Fibroblast of the aortic adventitia (primary cell): ENCODE results near the gene ZKSCAN1. TPM values are rescaled to one million over a fixed set of nuclear protein-coding genes. Genes with fewer than 3 reads are reported as not detected.

Experiments used
- DNase-seq: peaks from one replicate; pipeline ENCODE4 v3.0.0-alpha.2; 2010; ENCODE audit warnings: low read depth
- H3K4me3 ChIP-seq: 2 replicates; pipeline ENCODE4 v1.5.1; 2011; ENCODE audit warnings: low read depth, mild to moderate bottlenecking, control low read depth, low read length, moderate library complexity
- CTCF ChIP-seq: IDR thresholded peaks from 2 replicates; pipeline ENCODE4 v1.5.1; 2011; ENCODE audit warnings: mild to moderate bottlenecking, low read length, control low read depth, inconsistent platforms; ENCODE audit not compliant: insufficient read depth
- total RNA-seq: library from RNA; depleted of rRNA; stranded (reverse); fragments of >200 nt; gene quantifications from 2 replicates; pipeline ENCODE4 v1.2.3, GENCODE V29; 2012; ENCODE audit warnings: low replicate concordance

Gene ZKSCAN1
- total RNA-seq, 1 donor = 41.9 TPM

DNA sequence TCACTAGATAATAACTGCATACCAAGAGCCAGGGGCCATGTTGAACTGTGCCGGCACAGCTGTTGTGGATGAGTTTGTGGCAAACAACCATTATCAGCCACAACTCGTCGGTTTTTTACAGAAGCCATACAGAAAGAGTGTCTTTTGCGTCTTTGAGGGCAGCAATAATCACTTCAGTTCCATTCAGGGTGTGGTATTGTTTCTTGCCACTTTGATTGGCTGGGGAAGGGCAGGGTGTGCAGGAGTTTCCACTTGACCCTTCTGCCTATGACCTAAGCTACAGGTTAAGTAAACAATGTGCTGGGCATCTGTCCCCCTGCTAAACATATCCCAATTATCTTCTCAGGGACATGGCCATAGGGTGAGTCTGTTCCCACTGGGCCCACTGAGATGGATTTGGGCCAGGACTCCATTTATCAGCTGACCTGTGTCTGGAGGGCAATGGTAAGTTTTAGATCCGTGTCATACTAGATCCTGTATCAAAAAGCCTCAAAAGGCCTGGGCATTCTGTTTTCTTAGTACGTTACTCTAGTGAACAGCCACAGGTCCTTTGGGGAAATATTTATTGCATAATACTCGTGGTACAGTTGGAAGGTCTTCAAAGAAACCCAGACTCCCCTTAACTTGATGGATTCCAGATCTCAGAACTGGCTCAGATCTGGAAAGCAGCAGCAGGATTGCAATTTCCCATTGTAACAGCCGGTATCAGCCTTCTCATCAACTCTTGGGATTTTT lies 50.2 kb downstream of the ZKSCAN1 start:
- no peak for TF ChIP-seq CTCF
- H3K4me3 ChIP-seq = no peak overlapping the region
- peak; percentile 99 for DNase-seq

DNA sequence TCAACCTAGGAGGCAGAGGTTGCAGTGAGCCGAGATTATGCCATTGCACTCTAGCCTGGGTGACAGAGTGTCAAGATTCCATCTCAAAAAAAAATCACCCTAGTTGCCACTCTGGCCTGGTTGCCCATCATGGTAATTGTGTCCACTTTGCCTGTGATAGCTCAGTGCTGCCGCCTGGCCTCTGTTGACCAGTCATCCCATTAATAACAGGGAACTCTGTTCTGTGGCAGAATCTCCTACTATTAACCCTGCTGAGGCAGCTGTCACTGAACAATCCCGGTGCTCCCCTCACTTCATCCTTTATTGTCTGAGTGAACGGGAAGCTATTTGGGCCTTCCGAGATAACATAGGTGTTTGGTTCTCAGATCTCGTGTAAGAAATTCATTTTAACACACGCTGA lies 51.6 kb downstream of the ZKSCAN1 start:
- no peak for TF ChIP-seq CTCF
- no peak for DNase-seq
- no peak overlapping the region for H3K4me3 ChIP-seq

DNA sequence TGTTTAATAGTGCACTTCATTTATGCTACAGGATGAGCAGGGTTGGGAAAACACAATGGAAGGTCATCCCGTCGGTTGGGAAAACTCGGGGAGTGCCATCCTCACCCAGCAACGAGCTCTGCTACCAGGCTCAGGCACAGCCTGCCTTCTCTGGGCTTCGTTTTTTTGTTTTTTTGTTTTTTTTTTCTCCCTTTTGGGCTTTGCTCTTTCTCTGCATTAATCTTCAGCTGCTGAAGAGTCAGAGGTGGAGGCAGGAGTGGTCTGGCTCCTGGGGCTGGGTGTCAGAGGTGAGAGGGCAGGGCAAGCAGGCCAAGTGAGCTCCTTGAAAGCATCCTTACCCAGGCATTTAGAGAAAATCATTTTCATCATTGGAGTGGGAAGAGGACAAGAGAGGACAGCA lies 54.6 kb downstream of the ZKSCAN1 start:
- no peak for DNase-seq
- no peak overlapping the region for H3K4me3 ChIP-seq
- no peak for TF ChIP-seq CTCF

GRCh38 chr7:100071018-100071723 lies 55.8 kb downstream of the ZKSCAN1 start:
- no peak overlapping the region for H3K4me3 ChIP-seq
- no peak for TF ChIP-seq CTCF
- no peak for DNase-seq

DNA sequence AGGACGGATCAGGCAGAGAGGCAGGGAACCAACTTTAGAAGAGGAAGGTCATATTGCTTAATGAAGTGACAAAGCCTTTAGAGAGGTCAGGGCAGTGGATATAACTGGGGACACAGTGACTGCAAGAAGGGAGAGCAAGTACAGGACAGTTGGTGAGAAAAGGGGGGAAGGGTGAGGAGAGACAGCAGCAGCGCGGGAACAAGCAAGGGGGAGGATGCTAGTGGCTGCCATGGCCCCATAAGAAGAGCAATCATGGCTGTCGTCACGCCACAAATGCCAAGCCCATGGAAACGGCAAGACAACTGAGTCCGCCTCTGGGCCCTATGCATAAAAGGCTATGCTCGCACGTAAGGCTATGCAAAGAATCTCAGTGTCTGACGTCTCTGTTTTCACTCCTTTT lies 57.1 kb downstream of the ZKSCAN1 start:
- DNase-seq = no peak
- TF ChIP-seq CTCF = no peak
- H3K4me3 ChIP-seq = no peak overlapping the region

GRCh38 chr7:100074841-100075240 lies 59.4 kb downstream of the ZKSCAN1 start:
- no peak overlapping the region for H3K4me3 ChIP-seq
- DNase-seq = no peak
- no peak for TF ChIP-seq CTCF
